ENCODE measurements around the gene KCMF1. TPM values are rescaled to one million over a fixed set of nuclear protein-coding genes. Genes with fewer than 3 reads are reported as not detected.
A peak's percentile ranks its signal among the peaks of the same experiment; 100 is the strongest.

KCMF1 gene
- total and polyA plus RNA-seq, 9 of the 15 experiments (the other 6 are each of a cell fraction or from before 2014, with no cell fraction given) = 6.8 to 88.2 (median 46.5) TPM

DNA sequence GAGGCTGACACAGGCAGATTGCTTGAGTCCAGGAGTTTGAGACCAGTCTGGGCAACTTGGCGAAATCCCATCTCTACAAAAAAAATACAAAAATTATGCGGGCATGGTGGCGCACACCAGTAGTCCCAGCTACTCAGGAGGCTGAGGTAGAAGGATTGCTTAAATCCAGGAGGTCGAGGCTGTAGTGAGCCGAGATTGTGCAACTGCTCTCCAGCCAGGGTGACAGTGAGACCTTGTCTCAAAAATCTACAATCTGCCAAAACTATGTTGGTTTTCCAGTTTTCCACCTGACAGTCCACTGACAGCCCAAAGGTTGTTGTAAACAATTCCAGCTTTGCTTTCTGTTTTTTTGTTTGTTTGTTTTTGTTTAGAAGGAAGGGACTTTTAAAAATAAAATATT, 51.3 kb downstream of the KCMF1 start:
- H3K4me1 ChIP-seq (replicated peaks in 1 of 2; ENCODE audit: control insufficient read depth in 2 of 2, insufficient read depth in 2 of 2, low read length in 2 of 2) = peaks cover 0 to 4% of the 10 kb centered on the region in 2 experiments; a peak in 2 of 5 replicates
- peaks cover 74% of the 10 kb centered on the region for H3K79me2 ChIP-seq (ENCODE audit: control insufficient read depth, insufficient read depth, low read length)
- no peak overlapping the region for H3K9ac ChIP-seq (ENCODE audit: insufficient read depth in 1 of 2, low read depth in 2 of 2, low read length in 2 of 2)
- BruUV-seq (replicated peaks) = no TSS peak
- ChIA-PET POLR2A (interaction anchor here (0.6 to 1.0 kb wide), 3 partner anchors 13 to 375 kb away, joined by 3 to 4 read pairs (median 3); no protein-coding TSS in a partner anchor), CTCF (ENCODE audit: low intra/inter-chr PET ratio) (no interaction called here)
- FAIRE-seq (no peak), ATAC-seq (no peak), DNase-seq (ENCODE audit: extremely low read depth in 1 of 4, low spot score in 3 of 4) (no peak)
- H3K4me3 ChIP-seq = no peak overlapping the region
- 92% methylated on average over 5 of the region's 5 CpGs for WGBS (ENCODE audit: insufficient coverage, low coverage, missing lambda C conversion rate)
- TF ChIP-seq TGIF2 (CRISPR knock-in tag; IDR thresholded peaks at IDR 0.05) (no peak), CEBPB (tag; IDR thresholded peaks at IDR 0.05) (0 out of 2 replicates have a peak, but pooled peaks have one; percentile 27)
- intact Hi-C loops (cut with micrococcal nuclease) = no loop called here
- in situ Hi-C loops (cut with MboI) = no loop called here
- no peaks in the 10 kb centered on the region for H3K9me3 ChIP-seq (replicated peaks; ENCODE audit: control insufficient read depth, insufficient read depth, low read depth, low read length)
- H3K27ac ChIP-seq (ENCODE audit: extremely low read depth, low read depth, low read length) = no peak overlapping the region
- no peak overlapping the region for H3K4me2 ChIP-seq (ENCODE audit: insufficient read depth, low read length)
- no peaks in the 10 kb centered on the region; the same call in 2 of the 3 replicates for H3K36me3 ChIP-seq (ENCODE audit: control insufficient read depth, insufficient read depth, low read length)
- no peaks in the 10 kb centered on the region for H3K27me3 ChIP-seq (ENCODE audit: control insufficient read depth in 2 of 2, insufficient read depth in 2 of 2, low read length in 2 of 2)
- H4K20me1 ChIP-seq (replicated peaks; ENCODE audit: control insufficient read depth, insufficient read depth, low read length) = no peaks in the 10 kb centered on the region
- H2AFZ ChIP-seq (ENCODE audit: low read depth, low read length) = no peak overlapping the region
- no peaks in the 10 kb centered on the region for H3K9me1 ChIP-seq (ENCODE audit: control insufficient read depth, insufficient read depth, low read length)

- Histone ChIP-seq H2AFZ (ENCODE audit: low read depth, low read length) (no peak overlapping the region), H4K20me1 (replicated peaks; ENCODE audit: control insufficient read depth, insufficient read depth, low read length) (no peaks in the 10 kb centered on the region), H3K79me2 (ENCODE audit: control insufficient read depth, insufficient read depth, low read length) (peaks cover 61% of the 10 kb centered on the region), H3K4me2 (ENCODE audit: insufficient read depth, low read length) (no peak overlapping the region), H3K27ac (ENCODE audit: extremely low read depth, low read depth, low read length) (no peak overlapping the region), H3K9ac (ENCODE audit: insufficient read depth in 1 of 2, low read depth in 2 of 2, low read length in 2 of 2) (no peak overlapping the region), H3K36me3 (ENCODE audit: control insufficient read depth, insufficient read depth, low read length) (peaks cover 16% of the 10 kb centered on the region; the same call in 1 of the 3 replicates), H3K9me1 (ENCODE audit: control insufficient read depth, insufficient read depth, low read length) (no peaks in the 10 kb centered on the region), H3K4me3 (no peak overlapping the region), H3K4me1 (replicated peaks in 1 of 2; ENCODE audit: control insufficient read depth in 2 of 2, insufficient read depth in 2 of 2, low read length in 2 of 2) (peaks cover 0 to 4% of the 10 kb centered on the region in 2 experiments; a peak in 2 of 5 replicates), H3K27me3 (ENCODE audit: control insufficient read depth in 2 of 2, insufficient read depth in 2 of 2, low read length in 2 of 2) (no peaks in the 10 kb centered on the region), H3K9me3 (replicated peaks; ENCODE audit: control insufficient read depth, insufficient read depth, low read depth, low read length) (no peaks in the 10 kb centered on the region)
- intact Hi-C loops (cut with micrococcal nuclease) = no loop called here
- ATAC-seq (no peak), FAIRE-seq (peak; percentile 6), DNase-seq (ENCODE audit: extremely low read depth in 1 of 4, low spot score in 3 of 4) (no peak)
- in situ Hi-C loops (cut with MboI) = no loop called here
- ChIA-PET POLR2A (no interaction called here), CTCF (ENCODE audit: low intra/inter-chr PET ratio) (no interaction called here)
- no TSS peak for BruUV-seq (replicated peaks)
- 89% methylated on average over 7 of the region's 8 CpGs for WGBS (ENCODE audit: insufficient coverage, low coverage, missing lambda C conversion rate)
- no peak for TF ChIP-seq MEIS2 (IDR thresholded peaks at IDR 0.05; ENCODE audit: partially characterized antibody)
- no peak for TF ChIP-seq RAD21 (CRISPR knock-in tag; conservative IDR thresholded peaks at IDR 0.05 in 1 of 2, IDR thresholded peaks at IDR 0.05 in 1 of 2)
- no peak for TF ChIP-seq MCM3 (IDR thresholded peaks at IDR 0.05)
- no peak for TF ChIP-seq PYGO2 (tag; IDR thresholded peaks at IDR 0.05)
- TF ChIP-seq STAG1 (CRISPR knock-in tag; IDR thresholded peaks at IDR 0.05; ENCODE audit: borderline replicate concordance) = no peak
- TF ChIP-seq RHOXF2B (CRISPR knock-in tag; conservative IDR thresholded peaks at IDR 0.05) = no peak
- TF ChIP-seq KDM1A (IDR thresholded peaks at IDR 0.05) = no peak
- no peak for TF ChIP-seq ZNF41 (CRISPR knock-in tag; conservative IDR thresholded peaks at IDR 0.05)
- no peak for TF ChIP-seq TFAM (CRISPR knock-in tag; conservative IDR thresholded peaks at IDR 0.05)
- no peak for TF ChIP-seq GATAD2A (IDR thresholded peaks at IDR 0.05)
- TF ChIP-seq ETS1 (conservative IDR thresholded peaks at IDR 0.05; ENCODE audit: control insufficient read depth, low read depth, low read length) = no peak
- TF ChIP-seq, protein P1, sequence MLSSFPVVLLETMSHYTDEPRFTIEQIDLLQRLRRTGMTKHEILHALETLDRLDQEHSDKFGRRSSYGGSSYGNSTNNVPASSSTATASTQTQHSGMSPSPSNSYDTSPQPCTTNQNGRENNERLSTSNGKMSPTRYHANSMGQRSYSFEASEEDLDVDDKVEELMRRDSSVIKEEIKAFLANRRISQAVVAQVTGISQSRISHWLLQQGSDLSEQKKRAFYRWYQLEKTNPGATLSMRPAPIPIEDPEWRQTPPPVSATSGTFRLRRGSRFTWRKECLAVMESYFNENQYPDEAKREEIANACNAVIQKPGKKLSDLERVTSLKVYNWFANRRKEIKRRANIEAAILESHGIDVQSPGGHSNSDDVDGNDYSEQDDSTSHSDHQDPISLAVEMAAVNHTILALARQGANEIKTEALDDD (IDR thresholded peaks at IDR 0.05) = no peak
- TF ChIP-seq ZNF436 (CRISPR knock-in tag; IDR thresholded peaks at IDR 0.05) = no peak
Measured at GRCh38 chr2:85024372-85025047, 53.5 kb downstream of the KCMF1 start.

Data from K562 (cell line).